Pancreas (tissue), 10 donors: Measurements from ENCODE around the gene DYNLRB2. TPM values are rescaled to one million over a fixed set of nuclear protein-coding genes. Genes with fewer than 3 reads are reported as not detected.

Experiments used
- ATAC-seq, 4 donors: fragments of 200-7000 bp; cut with Tn5 transposase; one replicate each; pipeline versions ENCODE4 v1.8.0 to v1.9.1; 2020; ENCODE audit warnings: mild to moderate bottlenecking in 4 of 4, moderate library complexity in 4 of 4
- DNase-seq, 6 donors: peaks; one replicate each; pipeline ENCODE4 v3.0.0-alpha.2; 2020
- FAIRE-seq: peaks from 2 replicates; lab custom pipeline; 2012; peaks lifted over from hg19 to GRCh38; lab: Jason Lieb, UNC
- H3K27ac ChIP-seq, 4 donors: fragments of 200-600 bp; sonication (generic); 1 replicate in 3 of 4; 2 replicates in 1 of 4; pipeline versions ENCODE4 v1.5.0 to v1.8.0; 2020
- H3K27me3 ChIP-seq, 4 donors: fragments of 200-600 bp; one replicate each; pipeline ENCODE4 v1.8.0; 2021
- H3K36me3 ChIP-seq, 3 donors: fragments of 200-600 bp; sonication (generic) in 1 of 3; one replicate each; pipeline versions ENCODE4 v1.5.0 to v1.8.0; 2020 to 2021
- H3K4me1 ChIP-seq, 3 donors: fragments of 200-600 bp; one replicate each; pipeline ENCODE4 v1.8.0; 2021
- H3K4me3 ChIP-seq, 4 donors: fragments of 200-600 bp; sonication (generic) in 2 of 4; one replicate each; pipeline versions ENCODE4 v1.5.0 to v1.8.0; 2020 to 2021
- H3K9me3 ChIP-seq, 4 donors: fragments of 200-600 bp; one replicate each; pipeline ENCODE4 v1.8.0; 2021
- WGBS, 2 donors: extraction: QIAGEN DNeasy Blood & Tissue Kit; methylation state at CpG; one replicate each; pipeline ENCODE4 v1.1.7; 2013; 5-methylcytosine and 5-hydroxymethylcytosine counted together
- intact Hi-C, 3 donors: fragments of 100-400 bp; cut with DNase I; formaldehyde crosslinking; loops; one replicate each; pipeline versions ENCODE4 v1.11.1 to v1.14.2; 2022
- polyA plus RNA-seq, 2 donors: library from polyadenylated mRNA; stranded (reverse); fragments of 200-250 nt; gene quantifications; one replicate each; pipeline ENCODE4 v1.2.3, GENCODE V29; 2013
- total RNA-seq, 6 donors: library from RNA; stranded (reverse); fragmentation: NEBNext Ultra II Directional in 4 of 6; extraction: Animal tissue kit (Norgen Biotek cat#: 25700) in 4 of 6; gene quantifications; one replicate each; pipeline versions ENCODE4 v1.2.1 to v1.2.4, GENCODE V29; 2021 to 2023
- TF ChIP-seq, protein P1 (sequence below), 4 donors: fragments of 200-600 bp; sonication (generic) in 3 of 4; IDR thresholded peaks; one replicate each; pipeline versions ENCODE4 v1.5.0 to v1.8.0; 2021; ENCODE audit warnings: antibody characterized with exemption in 4 of 4
- donor health status: healthy with polysubstance abuse.
- donor health status: DM: no; HTN: no; CAD: no; lungs with moderate emphysema.
- donor health status: DM: no; HTN: no; CAD: no.
- donor health status: control.
- donor health status: control.
- donor health status: Bipolar disorder and iron deficiency.
- donor health status: DM: yes; HTN: yes; CAD: no.
- donor health status: DM: no; HTN: no; CAD: no.
- donor health status: DM: no; HTN: no; CAD: no.
- donor health status: DM: yes; HTN: yes; CAD: no.

The DYNLRB2 gene
- total and polyA plus RNA-seq, 8 donors: 0.35 to 5.5 (median 1.0) TPM; not detected in 2

DNA sequence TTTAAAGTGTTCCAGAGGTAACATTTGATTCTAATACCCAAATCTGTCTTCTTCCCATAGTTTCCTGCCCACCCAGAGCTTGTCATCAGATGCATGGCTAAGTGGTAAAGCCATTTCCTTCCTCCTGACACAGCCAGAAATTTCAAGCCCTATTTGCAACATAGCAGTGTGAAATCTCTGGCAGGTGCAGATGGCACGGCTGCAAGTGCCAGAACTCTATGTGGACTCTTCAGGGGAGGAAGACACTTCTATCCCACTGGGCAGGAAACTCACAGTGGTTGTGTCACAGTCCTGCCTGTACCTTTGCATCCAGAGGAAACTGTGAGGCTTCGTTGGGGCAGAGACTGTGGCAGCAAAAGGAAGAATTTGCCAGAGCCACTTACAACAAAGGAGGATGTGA is 13.2 kb downstream of the DYNLRB2 start:
- Histone ChIP-seq H3K27me3 (no peaks in the 10 kb centered on the region), H3K36me3 (no peaks in the 10 kb centered on the region), H3K9me3 (no peaks in the 10 kb centered on the region), H3K4me3 (no peak overlapping the region), H3K4me1 (no peaks in the 10 kb centered on the region), H3K27ac (no peak overlapping the region)
- intact Hi-C loops: no loop called here
- DNase-seq: no peak
- FAIRE-seq: no peak
- no peak for ATAC-seq
- TF ChIP-seq, protein P1, sequence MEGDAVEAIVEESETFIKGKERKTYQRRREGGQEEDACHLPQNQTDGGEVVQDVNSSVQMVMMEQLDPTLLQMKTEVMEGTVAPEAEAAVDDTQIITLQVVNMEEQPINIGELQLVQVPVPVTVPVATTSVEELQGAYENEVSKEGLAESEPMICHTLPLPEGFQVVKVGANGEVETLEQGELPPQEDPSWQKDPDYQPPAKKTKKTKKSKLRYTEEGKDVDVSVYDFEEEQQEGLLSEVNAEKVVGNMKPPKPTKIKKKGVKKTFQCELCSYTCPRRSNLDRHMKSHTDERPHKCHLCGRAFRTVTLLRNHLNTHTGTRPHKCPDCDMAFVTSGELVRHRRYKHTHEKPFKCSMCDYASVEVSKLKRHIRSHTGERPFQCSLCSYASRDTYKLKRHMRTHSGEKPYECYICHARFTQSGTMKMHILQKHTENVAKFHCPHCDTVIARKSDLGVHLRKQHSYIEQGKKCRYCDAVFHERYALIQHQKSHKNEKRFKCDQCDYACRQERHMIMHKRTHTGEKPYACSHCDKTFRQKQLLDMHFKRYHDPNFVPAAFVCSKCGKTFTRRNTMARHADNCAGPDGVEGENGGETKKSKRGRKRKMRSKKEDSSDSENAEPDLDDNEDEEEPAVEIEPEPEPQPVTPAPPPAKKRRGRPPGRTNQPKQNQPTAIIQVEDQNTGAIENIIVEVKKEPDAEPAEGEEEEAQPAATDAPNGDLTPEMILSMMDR (IDR thresholded peaks at IDR 0.05): no peak
- 24% methylated on average over 2 of the region's 2 CpGs for WGBS, 2 donors

DNA sequence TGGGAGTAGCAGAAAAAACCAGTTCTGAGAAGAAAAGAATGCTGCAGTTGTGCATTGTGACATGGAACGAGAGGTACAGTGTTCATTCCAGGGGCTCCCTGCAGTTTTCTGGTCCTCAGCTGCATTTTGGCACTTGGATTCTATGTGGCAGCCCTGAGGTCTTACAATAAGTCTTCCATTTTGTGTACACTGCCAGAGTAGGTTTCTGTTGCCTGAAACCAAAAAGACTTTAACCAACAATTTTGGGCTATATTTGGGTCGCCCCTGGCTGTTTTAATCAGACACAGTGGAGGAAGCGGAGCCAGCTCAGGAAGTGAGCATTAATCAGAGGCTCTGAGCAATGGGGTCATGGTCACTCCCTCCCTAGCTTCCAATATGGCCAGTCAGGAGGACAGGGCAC is 15.7 kb downstream of the DYNLRB2 start:
- intact Hi-C loops: no loop called here
- 44 to 68% methylated on average over 3 of the region's 3 CpGs for WGBS, 2 donors
- Histone ChIP-seq H3K27me3 (no peaks in the 10 kb centered on the region), H3K4me1 (no peaks in the 10 kb centered on the region), H3K4me3 (no peak overlapping the region), H3K27ac (no peak overlapping the region), H3K36me3 (no peaks in the 10 kb centered on the region), H3K9me3 (no peaks in the 10 kb centered on the region)
- ATAC-seq: no peak
- no peak for FAIRE-seq
- TF ChIP-seq, protein P1 (IDR thresholded peaks at IDR 0.05): no peak
- DNase-seq: no peak

DNA sequence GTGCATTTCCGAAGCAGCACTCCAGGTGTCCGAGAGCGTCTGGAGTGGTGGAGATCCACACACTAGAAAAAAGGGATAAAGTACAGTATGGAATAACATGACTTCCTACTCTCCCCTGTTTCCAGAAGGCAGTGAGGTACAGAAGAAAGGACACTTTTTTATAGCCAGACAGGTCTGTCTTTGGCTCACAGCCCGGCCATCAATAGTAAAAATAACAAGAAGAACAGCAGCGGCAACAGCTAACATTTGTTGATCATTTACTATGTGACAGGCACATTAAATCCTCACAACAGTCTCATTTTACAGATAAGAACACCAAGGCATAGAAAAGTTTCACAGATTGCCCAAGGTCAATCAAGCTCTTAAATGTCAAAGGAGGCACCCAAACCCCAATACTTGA is 16.2 kb downstream of the DYNLRB2 start:
- FAIRE-seq (no peak), ATAC-seq (no peak)
- H3K4me1 ChIP-seq: no peaks in the 10 kb centered on the region

DNA sequence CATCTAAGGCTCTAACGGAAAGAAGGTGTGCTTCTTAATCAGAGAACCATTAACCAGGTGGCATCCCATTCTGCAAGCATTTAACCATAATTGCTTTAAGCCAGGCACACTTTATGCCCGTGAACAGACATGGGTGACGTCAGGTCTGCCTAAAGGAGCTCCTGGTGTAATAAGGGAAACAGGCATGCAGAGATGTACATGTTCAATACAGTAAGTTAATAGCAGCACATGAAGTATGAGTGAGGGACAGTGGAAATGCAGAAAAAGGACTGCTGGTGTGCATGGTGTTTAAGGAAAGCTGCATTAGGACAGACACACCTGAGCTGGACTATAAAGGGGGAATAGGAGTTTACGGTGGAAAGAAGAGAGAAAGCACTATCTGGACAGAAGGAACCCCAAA is 18.6 kb downstream of the DYNLRB2 start:
- TF ChIP-seq, protein P1 (IDR thresholded peaks at IDR 0.05): no peak
- WGBS, 2 donors: 43 to 55% methylated on average over 4 of the region's 4 CpGs

More for the DNA sequence above, 16.2 kb downstream of the DYNLRB2 start:
- WGBS, 2 donors: 58 to 62% methylated on average over 5 of the region's 5 CpGs
- Histone ChIP-seq H3K27me3 (no peaks in the 10 kb centered on the region), H3K36me3 (no peaks in the 10 kb centered on the region), H3K27ac (no peak overlapping the region), H3K9me3 (no peaks in the 10 kb centered on the region), H3K4me3 (no peak overlapping the region)
- intact Hi-C loops: no loop called here
- TF ChIP-seq, protein P1 (IDR thresholded peaks at IDR 0.05): no peak
- no peak for DNase-seq

DNA sequence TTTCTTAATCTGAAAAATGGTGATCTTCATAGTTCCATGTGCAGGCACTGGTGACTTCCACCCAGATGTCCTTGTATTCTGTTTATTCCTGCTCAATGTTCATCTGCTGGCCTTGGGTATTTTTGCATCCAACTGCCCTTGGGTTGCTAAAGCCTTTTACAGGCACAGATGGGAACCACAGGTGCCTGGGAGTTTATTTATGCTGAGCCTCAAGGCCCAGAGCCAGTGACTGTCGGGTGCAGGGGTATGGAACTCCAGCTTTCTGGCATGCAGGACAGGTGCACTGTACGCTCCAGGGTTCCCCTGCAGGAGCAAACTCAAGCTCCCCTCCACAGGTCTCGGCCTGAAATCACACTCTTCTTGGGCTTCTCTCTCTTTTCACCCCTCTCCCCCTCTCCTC is 22.3 kb downstream of the DYNLRB2 start:
- H3K36me3 ChIP-seq: no peaks in the 10 kb centered on the region
- intact Hi-C loops: no loop called here
- 80 to 88% methylated on average over 3 of the region's 3 CpGs for WGBS, 2 donors
- H3K4me1 ChIP-seq: no peaks in the 10 kb centered on the region
- H3K27ac ChIP-seq: no peak overlapping the region
- H3K27me3 ChIP-seq: no peaks in the 10 kb centered on the region
- H3K9me3 ChIP-seq: no peaks in the 10 kb centered on the region
- TF ChIP-seq, protein P1 (IDR thresholded peaks at IDR 0.05): no peak
- no peak overlapping the region for H3K4me3 ChIP-seq
- no peak for DNase-seq
- no peak for ATAC-seq
- no peak for FAIRE-seq

More for the DNA sequence above, 18.6 kb downstream of the DYNLRB2 start:
- H3K27ac ChIP-seq: no peak overlapping the region
- intact Hi-C loops: no loop called here
- H3K27me3 ChIP-seq: no peaks in the 10 kb centered on the region
- no peak for ATAC-seq
- H3K4me1 ChIP-seq: no peaks in the 10 kb centered on the region
- H3K36me3 ChIP-seq: no peaks in the 10 kb centered on the region
- no peak for FAIRE-seq
- no peak overlapping the region for H3K4me3 ChIP-seq
- no peak for DNase-seq
- H3K9me3 ChIP-seq: no peaks in the 10 kb centered on the region
